ENCODE data around the gene LENG8. TPM values are rescaled to one million over a fixed set of nuclear protein-coding genes. Genes with fewer than 3 reads are reported as not detected.
A peak's percentile ranks its signal among the peaks of the same experiment; 100 is the strongest.

The LENG8 gene
- total RNA-seq, 1 experiment from 2014 or later, result 267 TPM

DNA sequence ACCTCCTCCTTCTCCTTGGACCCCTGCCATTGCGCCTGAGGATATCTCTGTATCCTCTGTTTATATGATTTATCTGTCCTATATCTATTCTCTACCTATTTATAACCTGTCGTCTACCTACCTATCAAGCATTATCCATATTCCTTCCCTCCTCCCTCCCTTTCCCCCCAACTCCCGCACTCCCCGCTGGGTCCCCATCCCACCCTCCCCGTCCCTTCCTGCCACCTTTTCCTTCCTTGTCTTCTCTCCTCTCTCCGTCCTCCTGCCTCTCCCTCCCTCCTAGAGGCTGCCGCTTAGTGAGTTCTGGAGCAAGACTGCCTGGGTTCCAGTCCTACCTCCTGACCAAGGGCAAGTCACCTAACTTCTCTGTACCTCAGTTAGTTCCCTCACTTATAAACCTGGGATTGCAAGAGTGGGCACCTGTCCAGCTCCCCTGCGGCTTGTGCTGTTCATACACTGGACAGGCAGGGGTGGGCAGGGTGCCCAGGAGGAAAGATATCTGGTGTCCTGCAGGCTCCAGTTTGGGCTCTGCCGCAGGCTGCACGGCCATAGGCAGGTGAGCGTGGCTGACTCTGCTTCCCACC lies 17.7 kb upstream of the LENG8 start:
- Mint-ChIP-seq H3K4me3 (ENCODE audit: low read depth, unreplicated experiment) (peak overlapping the region; percentile 62), H3K9me3 (ENCODE audit: low read depth, unreplicated experiment) (no peaks in the 10 kb centered on the region), H3K27me3 (ENCODE audit: unreplicated experiment) (peaks cover 15% of the 10 kb centered on the region), H3K36me3 (ENCODE audit: insufficient read depth, unreplicated experiment) (peaks cover 69% of the 10 kb centered on the region), H3K27ac (ENCODE audit: unreplicated experiment) (peak overlapping the region; percentile 83), H3K4me1 (ENCODE audit: low read depth, unreplicated experiment) (peaks cover 43% of the 10 kb centered on the region)
- CTCF ChIA-PET, result interaction anchor here (0.5 to 3.6 kb wide), 12 partner anchors 8 to 726 kb away, joined by 3 to 18 read pairs (median 7); partner anchors contain the start of genes LENG8 and LENG9
- TF ChIP-seq, protein P1, sequence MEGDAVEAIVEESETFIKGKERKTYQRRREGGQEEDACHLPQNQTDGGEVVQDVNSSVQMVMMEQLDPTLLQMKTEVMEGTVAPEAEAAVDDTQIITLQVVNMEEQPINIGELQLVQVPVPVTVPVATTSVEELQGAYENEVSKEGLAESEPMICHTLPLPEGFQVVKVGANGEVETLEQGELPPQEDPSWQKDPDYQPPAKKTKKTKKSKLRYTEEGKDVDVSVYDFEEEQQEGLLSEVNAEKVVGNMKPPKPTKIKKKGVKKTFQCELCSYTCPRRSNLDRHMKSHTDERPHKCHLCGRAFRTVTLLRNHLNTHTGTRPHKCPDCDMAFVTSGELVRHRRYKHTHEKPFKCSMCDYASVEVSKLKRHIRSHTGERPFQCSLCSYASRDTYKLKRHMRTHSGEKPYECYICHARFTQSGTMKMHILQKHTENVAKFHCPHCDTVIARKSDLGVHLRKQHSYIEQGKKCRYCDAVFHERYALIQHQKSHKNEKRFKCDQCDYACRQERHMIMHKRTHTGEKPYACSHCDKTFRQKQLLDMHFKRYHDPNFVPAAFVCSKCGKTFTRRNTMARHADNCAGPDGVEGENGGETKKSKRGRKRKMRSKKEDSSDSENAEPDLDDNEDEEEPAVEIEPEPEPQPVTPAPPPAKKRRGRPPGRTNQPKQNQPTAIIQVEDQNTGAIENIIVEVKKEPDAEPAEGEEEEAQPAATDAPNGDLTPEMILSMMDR (IDR thresholded peaks at IDR 0.05; ENCODE audit: unreplicated experiment), result no peak
- intact Hi-C loops (cut with micrococcal nuclease; ENCODE audit: unreplicated experiment), result loop anchor here (2.0 kb wide), 1 partner anchor 17 kb away; the partner anchor contains the start of gene LENG8
- DNase-seq, result peak; percentile 93
- no TSS peak for BruUV-seq (replicated peaks)

DNA sequence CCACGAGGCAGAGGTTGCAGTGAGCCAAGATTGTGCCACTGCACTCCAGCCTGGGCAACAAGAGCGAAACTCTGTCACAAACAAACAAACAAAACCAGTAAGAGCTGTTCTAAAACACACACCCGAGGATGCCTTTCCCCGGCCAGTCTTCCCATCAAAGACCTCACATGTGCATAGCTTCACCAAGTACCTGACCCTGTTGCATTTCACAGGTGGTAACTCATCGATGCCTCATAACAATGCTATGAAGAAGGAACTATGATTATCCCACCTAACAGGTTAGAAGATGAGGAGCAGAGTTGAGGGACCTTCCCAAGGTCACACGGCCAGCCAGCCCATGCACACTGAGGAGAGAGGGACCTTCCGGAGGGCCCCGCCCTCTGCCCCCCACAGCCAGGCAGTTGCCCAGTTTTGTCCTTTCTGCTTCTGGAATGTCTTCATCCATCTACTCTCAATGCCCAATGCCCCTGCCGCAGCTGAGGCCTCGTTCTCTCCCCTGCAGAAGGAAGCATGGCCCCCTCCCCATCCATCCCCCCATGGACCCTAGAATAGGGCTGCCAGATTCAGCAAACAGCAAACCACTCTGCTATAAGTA lies 16.8 kb upstream of the LENG8 start:
- BruUV-seq (replicated peaks), result no TSS peak

DNA sequence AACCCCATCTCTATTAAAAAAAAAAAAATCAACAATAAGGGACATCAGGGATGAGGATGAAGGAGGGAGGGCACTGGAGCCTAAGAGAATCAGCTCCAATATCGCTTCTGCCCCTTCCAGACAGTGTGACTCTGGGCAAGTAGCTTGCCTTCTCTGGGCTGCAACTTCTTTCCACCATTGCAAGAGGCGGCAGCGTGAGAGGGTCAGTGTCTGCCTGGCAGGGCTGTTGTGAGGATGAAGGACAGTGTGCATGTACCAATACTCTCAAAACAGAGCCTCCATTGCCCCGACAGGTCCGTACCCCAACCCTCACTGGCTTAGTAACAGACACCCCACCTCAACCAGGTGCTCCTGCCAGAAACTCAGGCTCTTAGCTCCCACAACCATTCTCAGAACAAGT lies 15.3 kb upstream of the LENG8 start:
- Mint-ChIP-seq H3K27me3 (ENCODE audit: unreplicated experiment) (peaks cover 11% of the 10 kb centered on the region), H3K9me3 (ENCODE audit: low read depth, unreplicated experiment) (no peaks in the 10 kb centered on the region), H3K27ac (ENCODE audit: unreplicated experiment) (peak overlapping the region; percentile 24), H3K4me1 (ENCODE audit: low read depth, unreplicated experiment) (peaks cover 39% of the 10 kb centered on the region), H3K4me3 (ENCODE audit: low read depth, unreplicated experiment) (no peak overlapping the region), H3K36me3 (ENCODE audit: insufficient read depth, unreplicated experiment) (peaks cover 72% of the 10 kb centered on the region)
- no TSS peak for BruUV-seq (replicated peaks)
- DNase-seq, result no peak
- intact Hi-C loops (cut with micrococcal nuclease; ENCODE audit: unreplicated experiment), result no loop called here
- TF ChIP-seq, protein P1 (IDR thresholded peaks at IDR 0.05; ENCODE audit: unreplicated experiment), result no peak
- CTCF ChIA-PET, result interaction anchor here (2.0 kb wide), 1 partner anchor 15 kb away, joined by 7 read pairs; the partner anchor contains the start of gene LENG8

More for the DNA sequence above, 16.8 kb upstream of the LENG8 start:
- Mint-ChIP-seq H3K9me3 (ENCODE audit: low read depth, unreplicated experiment) (no peaks in the 10 kb centered on the region), H3K4me1 (ENCODE audit: low read depth, unreplicated experiment) (peaks cover 36% of the 10 kb centered on the region), H3K36me3 (ENCODE audit: insufficient read depth, unreplicated experiment) (peaks cover 77% of the 10 kb centered on the region), H3K27me3 (ENCODE audit: unreplicated experiment) (peaks cover 15% of the 10 kb centered on the region), H3K4me3 (ENCODE audit: low read depth, unreplicated experiment) (peak overlapping the region; percentile 62), H3K27ac (ENCODE audit: unreplicated experiment) (peak overlapping the region; percentile 83)
- DNase-seq, result peak; percentile 73
- CTCF ChIA-PET, result interaction anchor here (0.5 to 3.6 kb wide), 10 partner anchors 12 to 727 kb away, joined by 3 to 18 read pairs (median 3); partner anchors contain the start of genes LENG8 and LENG9
- TF ChIP-seq, protein P1 (IDR thresholded peaks at IDR 0.05; ENCODE audit: unreplicated experiment), result no peak
- intact Hi-C loops (cut with micrococcal nuclease; ENCODE audit: unreplicated experiment), result no loop called here

DNA sequence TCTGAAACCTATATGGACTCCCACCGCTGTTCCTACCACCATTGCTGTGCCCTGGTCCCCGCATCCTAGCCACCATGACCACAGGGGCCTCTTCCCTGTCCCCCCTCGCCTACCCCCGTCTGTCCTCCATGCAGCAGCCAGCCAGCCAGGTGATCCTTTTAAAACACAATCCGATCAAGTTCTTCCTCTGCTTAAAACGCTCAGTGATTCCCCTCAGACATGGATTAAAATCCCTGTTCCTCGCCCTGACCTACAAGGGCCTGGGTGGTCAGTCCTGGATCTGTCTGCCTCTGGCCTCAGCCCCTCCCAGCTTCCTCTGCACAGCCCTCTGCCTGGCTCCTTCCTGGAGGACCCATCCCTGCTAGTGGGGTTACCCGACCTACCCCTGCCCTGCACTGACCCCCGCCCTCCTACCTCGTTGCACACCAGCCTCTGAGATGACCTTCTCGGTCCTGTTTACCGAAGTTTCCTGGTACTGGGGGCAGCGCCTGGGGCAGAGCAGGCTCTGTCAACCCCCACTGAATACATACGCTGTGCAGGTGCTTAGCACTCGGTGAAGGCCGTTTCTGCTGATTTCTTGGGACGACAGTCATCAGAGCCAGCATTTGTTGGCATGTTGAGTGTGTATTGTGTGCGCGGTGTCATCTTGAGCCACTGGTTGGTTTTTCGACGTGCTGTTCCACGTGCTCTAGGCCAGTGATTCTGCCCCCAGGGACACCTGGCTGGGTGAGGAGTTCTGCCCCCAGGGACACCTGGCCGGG lies 14.7 kb upstream of the LENG8 start:
- TF ChIP-seq, protein P1 (IDR thresholded peaks at IDR 0.05; ENCODE audit: unreplicated experiment), result no peak
- intact Hi-C loops (cut with micrococcal nuclease; ENCODE audit: unreplicated experiment), result no loop called here
- H3K4me3 Mint-ChIP-seq (ENCODE audit: low read depth, unreplicated experiment), result no peak overlapping the region
- H3K4me1 Mint-ChIP-seq (ENCODE audit: low read depth, unreplicated experiment), result peaks cover 42% of the 10 kb centered on the region
- BruUV-seq (replicated peaks), result no TSS peak
- H3K27ac Mint-ChIP-seq (ENCODE audit: unreplicated experiment), result peak overlapping the region; percentile 24
- no peaks in the 10 kb centered on the region for H3K9me3 Mint-ChIP-seq (ENCODE audit: low read depth, unreplicated experiment)
- peaks cover 68% of the 10 kb centered on the region for H3K36me3 Mint-ChIP-seq (ENCODE audit: insufficient read depth, unreplicated experiment)
- peaks cover 5% of the 10 kb centered on the region for H3K27me3 Mint-ChIP-seq (ENCODE audit: unreplicated experiment)
- no peak for DNase-seq
- CTCF ChIA-PET, result no interaction called here

Measured in Calu3 (cell line).